Upper lobe of left lung (tissue), 4 donors: ENCODE results near the gene FOXO1.

Experiments used
- EP300 ChIP-seq, 4 donors: sonication (generic); formaldehyde crosslinking; IDR thresholded peaks; one replicate each; pipeline ENCODE4 v1.5.1; 2017; ENCODE audit warnings: antibody characterized with exemption in 4 of 4, control low read depth in 2 of 4
- POLR2A ChIP-seq, 4 donors: fragments of 450-650 bp; IDR thresholded peaks; one replicate each; pipeline ENCODE4 v1.5.1; 2016 to 2017; ENCODE audit warnings: antibody characterized with exemption in 4 of 4, mild to moderate bottlenecking in 2 of 4
- POLR2AphosphoS5 ChIP-seq, 2 donors: sonication (generic); formaldehyde crosslinking; IDR thresholded peaks; one replicate each; pipeline ENCODE4 v1.5.1; 2017; ENCODE audit warnings: antibody characterized with exemption in 2 of 2
- TF ChIP-seq, protein P1 (sequence below), 6 experiments: fragments of 450-650 bp in 4 of 6; fragments of 200-600 bp in 2 of 6; sonication (generic) in 2 of 6; IDR thresholded peaks; one replicate each; pipeline ENCODE4 v1.5.1; 2016 to 2019; ENCODE audit warnings: antibody characterized with exemption in 6 of 6

DNA sequence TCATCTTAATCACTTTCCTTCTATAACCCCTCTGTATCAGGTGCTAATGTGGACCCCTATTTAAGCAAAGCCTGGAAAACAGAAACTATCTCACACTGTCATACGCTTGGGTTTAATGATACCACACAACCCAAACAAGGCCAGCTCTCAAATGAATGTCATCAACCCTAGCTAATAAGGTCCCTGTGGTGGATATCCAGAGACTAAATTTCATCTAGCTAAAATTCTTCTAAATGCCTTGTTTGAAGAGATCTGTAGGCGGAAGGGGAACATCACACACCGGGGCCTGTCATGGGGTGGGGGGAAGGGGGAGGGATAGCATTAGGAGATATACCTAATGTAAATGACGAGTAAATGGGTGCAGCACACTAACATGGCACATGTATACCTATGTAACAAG is 95.5 kb downstream of the FOXO1 start:
- TF ChIP-seq, protein P1, sequence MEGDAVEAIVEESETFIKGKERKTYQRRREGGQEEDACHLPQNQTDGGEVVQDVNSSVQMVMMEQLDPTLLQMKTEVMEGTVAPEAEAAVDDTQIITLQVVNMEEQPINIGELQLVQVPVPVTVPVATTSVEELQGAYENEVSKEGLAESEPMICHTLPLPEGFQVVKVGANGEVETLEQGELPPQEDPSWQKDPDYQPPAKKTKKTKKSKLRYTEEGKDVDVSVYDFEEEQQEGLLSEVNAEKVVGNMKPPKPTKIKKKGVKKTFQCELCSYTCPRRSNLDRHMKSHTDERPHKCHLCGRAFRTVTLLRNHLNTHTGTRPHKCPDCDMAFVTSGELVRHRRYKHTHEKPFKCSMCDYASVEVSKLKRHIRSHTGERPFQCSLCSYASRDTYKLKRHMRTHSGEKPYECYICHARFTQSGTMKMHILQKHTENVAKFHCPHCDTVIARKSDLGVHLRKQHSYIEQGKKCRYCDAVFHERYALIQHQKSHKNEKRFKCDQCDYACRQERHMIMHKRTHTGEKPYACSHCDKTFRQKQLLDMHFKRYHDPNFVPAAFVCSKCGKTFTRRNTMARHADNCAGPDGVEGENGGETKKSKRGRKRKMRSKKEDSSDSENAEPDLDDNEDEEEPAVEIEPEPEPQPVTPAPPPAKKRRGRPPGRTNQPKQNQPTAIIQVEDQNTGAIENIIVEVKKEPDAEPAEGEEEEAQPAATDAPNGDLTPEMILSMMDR (IDR thresholded peaks at IDR 0.05), result no peak
- TF ChIP-seq EP300 (IDR thresholded peaks at IDR 0.05), result no peak
- no peak for TF ChIP-seq POLR2A (IDR thresholded peaks at IDR 0.05)
- TF ChIP-seq POLR2AphosphoS5 (IDR thresholded peaks at IDR 0.05), result no peak
